Spleen (tissue), 11 donors: Measurements from ENCODE around the gene SH3GLB1. TPM values are rescaled to one million over a fixed set of nuclear protein-coding genes. Genes with fewer than 3 reads are reported as not detected.

ENCODE experiments used
- DNase-seq: peaks from one replicate; pipeline ENCODE4 v3.0.0-alpha.2; 2020
- H3K27ac ChIP-seq, 8 donors: fragments of 200-600 bp; sonication (generic) in 7 of 8; 1 replicate in 4 of 8; 2 replicates in 4 of 8; pipeline versions ENCODE4 v1.5.0 to v1.8.0; 2016 to 2021; ENCODE audit warnings: inconsistent platforms in 4 of 8, mild to moderate bottlenecking in 4 of 8, moderate library complexity in 1 of 8
- H3K27me3 ChIP-seq, 7 donors: fragments of 200-600 bp; sonication (generic) in 6 of 7; replicated peaks in 1 of 7; 1 replicate in 4 of 7; 2 replicates in 3 of 7; pipeline versions ENCODE4 v1.5.0 to v1.8.0; 2016 to 2021; ENCODE audit warnings: inconsistent platforms in 3 of 7, mild to moderate bottlenecking in 1 of 7
- H3K36me3 ChIP-seq, 6 donors: fragments of 200-600 bp; sonication (generic) in 5 of 6; 1 replicate in 4 of 6; 2 replicates in 2 of 6; pipeline versions ENCODE4 v1.5.0 to v1.8.0; 2016 to 2021; ENCODE audit warnings: inconsistent platforms in 2 of 6
- H3K4me1 ChIP-seq, 6 donors: fragments of 200-600 bp; sonication (generic) in 5 of 6; 1 replicate in 3 of 6; 2 replicates in 3 of 6; pipeline versions ENCODE4 v1.5.0 to v1.8.0; 2016 to 2021; ENCODE audit warnings: inconsistent platforms in 3 of 6
- H3K4me3 ChIP-seq, 8 donors: fragments of 200-600 bp; sonication (generic) in 7 of 8; 1 replicate in 4 of 8; 2 replicates in 4 of 8; pipeline versions ENCODE4 v1.5.0 to v1.8.0; 2016 to 2021; ENCODE audit warnings: inconsistent platforms in 4 of 8, mild to moderate bottlenecking in 4 of 8, moderate library complexity in 2 of 8
- H3K9me3 ChIP-seq, 8 donors: fragments of 200-600 bp; sonication (generic) in 7 of 8; 1 replicate in 4 of 8; 2 replicates in 4 of 8; pipeline versions ENCODE4 v1.5.0 to v1.8.0; 2016 to 2021; ENCODE audit warnings: inconsistent platforms in 4 of 8
- CTCF ChIP-seq, 11 experiments: fragments of 200-600 bp in 7 of 11; fragments of 450-650 bp in 4 of 11; sonication (generic) in 4 of 11; IDR thresholded peaks in 8 of 11; conservative IDR thresholded peaks in 3 of 11; 1 replicate in 7 of 11; 2 replicates in 4 of 11; pipeline versions ENCODE4 v1.4.0 to v1.8.0; 2016 to 2021; ENCODE audit warnings: antibody characterized with exemption in 11 of 11, inconsistent platforms in 4 of 11, mild to moderate bottlenecking in 1 of 11
- POLR2A ChIP-seq, 3 donors: fragments of 450-650 bp; IDR thresholded peaks; one replicate each; pipeline ENCODE4 v1.5.1; 2017; ENCODE audit warnings: antibody characterized with exemption in 3 of 3, mild to moderate bottlenecking in 1 of 3
- POLR2AphosphoS5 ChIP-seq, 3 donors: sonication (generic); formaldehyde crosslinking; IDR thresholded peaks; one replicate each; pipeline ENCODE4 v1.5.1; 2017; ENCODE audit warnings: antibody characterized with exemption in 3 of 3
- WGBS, 5 donors: extraction: QIAGEN DNeasy Blood & Tissue Kit in 3 of 5; methylation state at CpG; one replicate each; pipeline versions ENCODE4 v1.1.5 to v1.1.7; 2013 to 2018; 5-methylcytosine and 5-hydroxymethylcytosine counted together
- intact Hi-C: fragments of 100-400 bp; cut with DNase I; formaldehyde crosslinking; loops from one replicate; pipeline ENCODE4 v1.15.0; 2023; ENCODE audit warnings: low total_unique reads
- polyA plus RNA-seq, 3 donors: library from polyadenylated mRNA; stranded (reverse); fragments of 200-250 nt; gene quantifications; one replicate each; pipeline ENCODE4 v1.2.1, GENCODE V29; 2013
- total RNA-seq, 7 donors: library from RNA; depleted of rRNA in 3 of 7; stranded (reverse); fragments of >200 nt in 3 of 7; fragmentation: NEBNext Ultra II Directional in 4 of 7; extraction: Animal tissue kit (Norgen Biotek cat#: 25700) in 4 of 7; gene quantifications; one replicate each; pipeline versions ENCODE4 v1.1.0 to v1.2.1, GENCODE V29; 2016 to 2021
- donor health status: healthy with polysubstance abuse.
- donor health status: DM: no; HTN: no; CAD: no; lungs with moderate emphysema.
- donor health status: DM: no; HTN: no; CAD: no.
- donor health status: Bipolar disorder and iron deficiency.
- donor health status: healthy.
- donor health status: DM: no; HTN: no; CAD: no.
- donor health status: DM: yes; HTN: yes; CAD: no.

SH3GLB1 gene
- total and polyA plus RNA-seq, 10 donors: 20.2 to 122 (median 86.2) TPM

GRCh38 chr1:86713477-86713876 is 9.1 kb downstream of the SH3GLB1 start:
- Histone ChIP-seq H3K4me3 (no peak overlapping the region), H3K36me3 (peaks cover 0 to 35% (median 10%) of the 10 kb centered on the region in 6 donors), H3K27me3 (no peaks in the 10 kb centered on the region), H3K9me3 (no peaks in the 10 kb centered on the region), H3K27ac (no peak overlapping the region), H3K4me1 (peaks cover 21 to 100% (median 77%) of the 10 kb centered on the region in 6 donors)
- TF ChIP-seq CTCF (IDR thresholded peaks at IDR 0.05 in 8 of 11, conservative IDR thresholded peaks at IDR 0.05 in 3 of 11) (no peak), POLR2AphosphoS5 (IDR thresholded peaks at IDR 0.05) (no peak), POLR2A (IDR thresholded peaks at IDR 0.05) (no peak)
- no peak for DNase-seq
- intact Hi-C loops: no loop called here
- 83 to 93% (median 86%) methylated on average over 3 of the region's 3 CpGs for WGBS, 5 donors

- TF ChIP-seq POLR2A (IDR thresholded peaks at IDR 0.05) (no peak), CTCF (IDR thresholded peaks at IDR 0.05 in 8 of 11, conservative IDR thresholded peaks at IDR 0.05 in 3 of 11) (no peak), POLR2AphosphoS5 (IDR thresholded peaks at IDR 0.05) (no peak)
- intact Hi-C loops: no loop called here
- no peak for DNase-seq
- Histone ChIP-seq H3K4me1 (peaks cover 18 to 100% (median 72%) of the 10 kb centered on the region in 6 donors), H3K27me3 (no peaks in the 10 kb centered on the region), H3K9me3 (no peaks in the 10 kb centered on the region), H3K4me3 (no peak overlapping the region), H3K27ac (no peak overlapping the region), H3K36me3 (peaks cover 0 to 42% (median 10%) of the 10 kb centered on the region in 6 donors)
- WGBS, 5 donors: 79 to 95% (median 85%) methylated on average over 1 of the region's 1 CpG
These were observed 9.8 kb downstream of the SH3GLB1 start for GRCh38 chr1:86714159-86714558.

- Histone ChIP-seq H3K4me1 (peaks cover 18 to 100% (median 67%) of the 10 kb centered on the region in 6 donors), H3K36me3 (peaks cover 0 to 47% (median 15%) of the 10 kb centered on the region in 6 donors), H3K27ac (no peak overlapping the region), H3K9me3 (no peaks in the 10 kb centered on the region), H3K27me3 (no peaks in the 10 kb centered on the region), H3K4me3 (no peak overlapping the region)
- intact Hi-C loops: no loop called here
- WGBS, 5 donors: 69 to 83% (median 75%) methylated on average over 3 of the region's 3 CpGs
- no peak for TF ChIP-seq POLR2A (IDR thresholded peaks at IDR 0.05)
- TF ChIP-seq POLR2AphosphoS5 (IDR thresholded peaks at IDR 0.05): no peak
- no peak for TF ChIP-seq CTCF (IDR thresholded peaks at IDR 0.05 in 8 of 11, conservative IDR thresholded peaks at IDR 0.05 in 3 of 11)
- DNase-seq: no peak
These were observed 10.3 kb downstream of the SH3GLB1 start for GRCh38 chr1:86714561-86715244.

- H3K36me3 ChIP-seq: peaks cover 0 to 82% (median 43%) of the 10 kb centered on the region in 6 donors
- no peak overlapping the region for H3K27ac ChIP-seq
- H3K4me1 ChIP-seq: peaks cover 12 to 65% (median 31%) of the 10 kb centered on the region in 6 donors
- TF ChIP-seq POLR2AphosphoS5 (IDR thresholded peaks at IDR 0.05): no peak
- H3K4me3 ChIP-seq: no peak overlapping the region
- 91 to 99% (median 96%) methylated on average over 2 of the region's 2 CpGs for WGBS, 5 donors
- DNase-seq: no peak
- no peaks in the 10 kb centered on the region for H3K9me3 ChIP-seq
- intact Hi-C loops: no loop called here
- H3K27me3 ChIP-seq: no peaks in the 10 kb centered on the region
These were observed 14.4 kb downstream of the SH3GLB1 start for GRCh38 chr1:86718786-86719185.
